Common myeloid progenitor, CD34-positive (primary cell): ENCODE data around the gene ZNF423.

Experiments
- CTCF ChIA-PET: fragments of 350-600 bp; sonication (Branson Sonifier 250); formaldehyde crosslinking; loops from one replicate; lab custom pipeline; 2021; ENCODE audit warnings: antibody characterized with exemption; lab: Charles Lee
- POLR2A ChIA-PET: fragments of 350-600 bp; sonication (Branson Sonifier 250); formaldehyde crosslinking; loops from one replicate; lab custom pipeline; 2021; ENCODE audit warnings: antibody characterized with exemption; lab: Charles Lee
- DNase-seq, 3 donors: peaks; one replicate each; pipeline versions ENCODE4 v3.0.0 to v3.0.0-alpha.2; 2013
- H3K27ac ChIP-seq, 2 experiments: 1 replicate in 1 of 2; 2 replicates in 1 of 2; pipeline ENCODE4 v1.7.0; 2013; ENCODE audit warnings: inconsistent platforms in 2 of 2, low read length in 2 of 2, mild to moderate bottlenecking in 2 of 2, low read depth in 1 of 2, moderate library complexity in 1 of 2; ENCODE audit not compliant: severe bottlenecking in 2 of 2, insufficient read depth in 1 of 2, poor library complexity in 1 of 2
- H3K27me3 ChIP-seq, 5 experiments: replicated peaks in 2 of 5; 1 replicate in 3 of 5; 2 replicates in 2 of 5; pipeline versions ENCODE4 v1.6.1 to v1.7.0; 2013; ENCODE audit warnings: low read length in 4 of 5, mild to moderate bottlenecking in 2 of 5, moderate library complexity in 2 of 5, inconsistent platforms in 1 of 5; ENCODE audit not compliant: insufficient read depth in 5 of 5, control insufficient read depth in 4 of 5
- H3K36me3 ChIP-seq, 4 experiments: 1 replicate in 2 of 4; 2 replicates in 2 of 4; pipeline versions ENCODE4 v1.6.1 to v1.7.0; 2013; ENCODE audit warnings: low read length in 3 of 4, control low read depth in 1 of 4, mild to moderate bottlenecking in 1 of 4; ENCODE audit not compliant: control insufficient read depth in 4 of 4, insufficient read depth in 4 of 4
- H3K4me1 ChIP-seq, 4 experiments: 1 replicate in 3 of 4; 2 replicates in 1 of 4; pipeline versions ENCODE4 v1.6.1 to v1.7.1; 2013; ENCODE audit warnings: low read length in 3 of 4, mild to moderate bottlenecking in 3 of 4, control low read depth in 1 of 4, inconsistent platforms in 1 of 4, moderate library complexity in 1 of 4; ENCODE audit not compliant: control insufficient read depth in 4 of 4, insufficient read depth in 4 of 4; ENCODE audit errors: control extremely low read depth in 1 of 4
- H3K4me3 ChIP-seq, 7 experiments: 1 replicate in 4 of 7; 2 replicates in 3 of 7; pipeline versions ENCODE4 v1.5.1 to v1.7.0; 2013; ENCODE audit warnings: mild to moderate bottlenecking in 7 of 7, low read length in 6 of 7, moderate library complexity in 6 of 7, inconsistent platforms in 2 of 7, low read depth in 2 of 7, control low read depth in 1 of 7; ENCODE audit not compliant: insufficient read depth in 4 of 7, control insufficient read depth in 1 of 7; ENCODE audit errors: extremely low read depth in 1 of 7
- H3K9me3 ChIP-seq, 5 experiments: 1 replicate in 4 of 5; 2 replicates in 1 of 5; pipeline versions ENCODE4 v1.6.1 to v1.7.1; 2013; ENCODE audit warnings: low read length in 4 of 5, mild to moderate bottlenecking in 2 of 5, inconsistent platforms in 1 of 5, low read depth in 1 of 5, moderate library complexity in 1 of 5; ENCODE audit not compliant: control insufficient read depth in 4 of 5, insufficient read depth in 2 of 5; ENCODE audit errors: control extremely low read depth in 1 of 5
- WGBS: methylation state at CpG from one replicate; pipeline ENCODE4 v1.1.5; 2013; ENCODE audit not compliant: insufficient coverage; 5-methylcytosine and 5-hydroxymethylcytosine counted together

Gene ZNF423

DNA sequence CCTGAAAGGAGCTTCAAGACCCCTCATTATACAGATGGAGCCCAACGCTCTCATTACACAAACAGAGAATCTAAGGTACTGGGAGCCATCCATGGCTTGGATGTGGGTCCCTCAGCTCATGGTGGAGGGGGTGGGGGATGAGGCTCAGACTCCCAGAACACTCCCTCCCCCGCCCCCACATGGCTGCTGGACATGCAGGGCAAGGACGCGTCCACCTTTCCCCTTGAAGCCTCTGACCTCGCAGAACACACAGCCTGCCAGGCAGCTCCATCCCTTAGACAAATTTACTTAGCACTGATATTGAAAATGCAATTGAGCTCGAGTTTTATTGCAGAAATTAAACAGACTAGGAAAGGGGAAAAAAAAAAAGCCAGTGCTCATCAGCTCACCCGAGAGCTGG is 203.9 kb downstream of the ZNF423 start:
- Histone ChIP-seq H3K4me3 (no peak overlapping the region), H3K36me3 (no peaks in the 10 kb centered on the region), H3K9me3 (peaks cover 2 to 18% (median 6%) of the 10 kb centered on the region in 5 experiments), H3K4me1 (peaks cover 0 to 3% (median 0%) of the 10 kb centered on the region in 4 experiments), H3K27ac (no peak overlapping the region), H3K27me3 (peaks cover 0 to 4% (median 0%) of the 10 kb centered on the region in 5 experiments)
- DNase-seq: no peak
- ChIA-PET CTCF (interaction anchor here (1.5 to 2.3 kb wide), 2 partner anchors 8 to 11 kb away, joined by 7 read pairs; no protein-coding TSS in a partner anchor), POLR2A (no interaction called here)
- 91% methylated on average over 6 of the region's 7 CpGs for WGBS

DNA sequence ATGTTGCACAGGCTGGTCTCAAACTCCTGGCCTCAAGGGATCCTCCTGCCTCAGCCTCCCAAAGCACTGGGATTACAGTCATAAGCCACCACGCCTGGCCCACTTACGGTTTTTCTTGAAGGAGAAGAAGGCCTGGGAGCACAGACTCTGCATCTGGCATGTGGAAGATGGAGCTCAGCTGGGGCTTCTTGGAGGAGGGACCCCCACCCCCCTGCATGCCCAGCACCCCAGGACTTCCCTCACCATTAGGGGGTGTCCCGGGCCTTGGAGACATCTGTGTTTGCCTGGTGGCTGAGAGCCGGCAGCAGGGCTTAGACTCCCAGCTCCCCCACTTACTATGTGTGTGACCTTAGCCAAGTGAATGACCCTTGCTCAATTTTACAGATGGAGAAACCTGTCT is 204.7 kb downstream of the ZNF423 start:
- DNase-seq: no peak
- Histone ChIP-seq H3K36me3 (no peaks in the 10 kb centered on the region), H3K4me1 (peaks cover 0 to 3% (median 0%) of the 10 kb centered on the region in 4 experiments), H3K27ac (no peak overlapping the region), H3K9me3 (peaks cover 2 to 24% (median 9%) of the 10 kb centered on the region in 5 experiments), H3K27me3 (peaks cover 0 to 4% (median 0%) of the 10 kb centered on the region in 5 experiments), H3K4me3 (no peak overlapping the region)
- ChIA-PET POLR2A (no interaction called here), CTCF (interaction anchor here (1.5 to 2.3 kb wide), 2 partner anchors 8 to 12 kb away, joined by 7 read pairs; no protein-coding TSS in a partner anchor)
- WGBS: 76% methylated on average over 3 of the region's 4 CpGs

DNA sequence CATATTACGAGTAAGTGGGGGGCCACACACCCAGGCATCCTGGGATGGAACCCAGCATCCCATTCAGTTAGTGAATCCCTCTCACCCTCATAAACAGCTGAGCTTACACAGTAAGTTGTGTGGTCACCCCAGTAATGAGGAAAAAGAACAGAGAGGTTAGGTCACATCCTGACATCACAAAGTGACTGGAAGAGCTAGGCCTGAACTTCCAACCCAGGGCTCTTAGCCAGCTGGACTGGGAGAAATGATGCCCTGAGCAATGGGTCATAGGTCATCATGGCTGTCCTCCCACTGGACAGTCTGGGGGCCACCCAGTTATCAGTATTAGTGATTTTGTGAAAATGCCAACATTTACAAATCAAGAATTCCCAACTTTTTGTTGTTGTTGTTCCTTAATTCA is 205.3 kb downstream of the ZNF423 start:
- H3K4me1 ChIP-seq: peaks cover 0 to 3% (median 0%) of the 10 kb centered on the region in 4 experiments
- DNase-seq: no peak
- no CpG with 5 or more reads among the region's 1 CpG for WGBS
- H3K27me3 ChIP-seq: peaks cover 0 to 4% (median 0%) of the 10 kb centered on the region in 5 experiments
- ChIA-PET POLR2A (no interaction called here), CTCF (no interaction called here)
- H3K4me3 ChIP-seq: no peak overlapping the region
- no peaks in the 10 kb centered on the region for H3K36me3 ChIP-seq
- peaks cover 2 to 29% (median 12%) of the 10 kb centered on the region in 5 experiments for H3K9me3 ChIP-seq
- no peak overlapping the region for H3K27ac ChIP-seq

DNA sequence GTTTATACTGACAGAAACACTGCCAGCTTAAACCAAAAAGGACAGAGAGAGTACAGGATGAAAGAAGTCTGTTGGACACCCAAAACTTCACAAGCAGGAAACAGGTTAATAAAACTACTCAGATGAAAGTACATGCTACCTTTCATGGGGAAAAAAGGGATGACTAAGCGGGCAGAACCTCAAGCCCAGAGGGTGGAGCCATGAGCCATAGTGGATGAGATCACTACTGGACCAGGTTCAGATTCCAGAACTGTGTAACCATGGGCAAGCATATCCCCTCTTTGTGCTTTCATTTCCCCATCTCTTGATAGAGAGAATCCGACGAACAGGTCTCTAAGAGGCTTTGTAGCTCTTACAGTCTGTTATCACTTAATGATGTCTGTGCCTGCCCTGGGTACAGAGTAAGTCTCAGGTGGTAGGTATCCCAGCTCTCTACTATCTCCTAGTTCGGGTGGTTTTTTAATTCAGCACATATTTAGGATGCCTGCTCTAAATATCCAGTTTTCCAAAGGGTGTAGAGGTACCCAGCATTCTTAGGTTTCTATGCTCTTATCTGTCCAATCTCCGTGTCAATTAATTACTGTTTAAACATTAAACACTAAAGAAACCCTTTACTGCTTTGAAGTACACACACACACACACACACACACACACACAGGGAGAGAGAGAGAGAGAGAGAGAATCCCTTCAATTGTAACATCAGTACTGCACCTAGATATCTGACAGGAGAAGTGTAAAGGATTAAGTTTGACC is 206.7 kb downstream of the ZNF423 start:
- no peaks in the 10 kb centered on the region for H3K36me3 ChIP-seq
- peaks cover 2 to 34% (median 12%) of the 10 kb centered on the region in 5 experiments for H3K9me3 ChIP-seq
- H3K27me3 ChIP-seq: peaks cover 0 to 4% (median 0%) of the 10 kb centered on the region in 5 experiments
- WGBS: 94% methylated on average over 4 of the region's 5 CpGs
- CTCF ChIA-PET: interaction anchor here (0.7 kb wide), 1 partner anchor 957 kb away, joined by 3 read pairs; no protein-coding TSS in a partner anchor
- POLR2A ChIA-PET: interaction anchor here (0.7 kb wide), 1 partner anchor 12 kb away, joined by 3 read pairs; no protein-coding TSS in a partner anchor
- H3K4me3 ChIP-seq: no peak overlapping the region
- H3K27ac ChIP-seq: no peak overlapping the region
- peaks cover 0 to 3% (median 0%) of the 10 kb centered on the region in 4 experiments for H3K4me1 ChIP-seq
- no peak for DNase-seq

DNA sequence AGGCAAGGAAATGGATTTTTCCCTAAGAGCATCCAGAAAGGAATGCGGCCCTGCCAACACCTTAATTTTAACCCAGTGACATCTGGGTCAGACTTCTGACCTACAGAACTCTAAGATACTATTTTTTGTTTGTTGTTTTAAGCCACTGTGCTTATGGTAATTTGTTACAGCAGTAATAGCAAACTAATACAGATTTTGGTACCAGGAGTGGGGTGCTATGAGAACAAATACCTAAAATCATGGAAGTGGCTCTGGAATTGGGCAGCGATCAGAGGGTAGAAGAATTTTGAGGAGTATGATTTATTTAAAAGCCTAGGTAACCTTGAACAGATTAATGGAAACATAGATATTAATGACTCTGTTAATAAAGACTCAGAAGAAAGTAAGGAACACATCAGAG is 208.2 kb downstream of the ZNF423 start:
- WGBS: 100% methylated on average over 1 of the region's 2 CpGs
- ChIA-PET POLR2A (no interaction called here), CTCF (no interaction called here)

DNA sequence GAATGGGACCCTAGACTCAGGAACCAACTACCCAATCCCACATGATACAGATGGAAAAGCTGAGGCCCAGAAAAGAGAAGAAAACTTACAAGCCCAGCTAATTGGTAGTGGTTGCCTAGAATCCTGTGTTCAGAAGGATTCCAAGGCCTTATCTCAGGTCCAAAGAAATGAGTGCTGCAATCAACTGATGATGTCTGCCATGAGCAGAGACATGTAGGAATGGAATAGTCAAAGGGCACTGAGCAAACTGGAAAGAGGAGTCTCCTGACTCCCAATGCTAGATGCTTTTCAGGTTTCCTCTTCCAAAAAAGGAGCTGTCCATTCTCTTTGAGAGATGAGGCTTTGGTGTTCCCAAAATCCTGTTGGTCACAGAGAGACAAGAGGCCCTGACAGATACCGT is 210.6 kb downstream of the ZNF423 start:
- H3K4me3 ChIP-seq: no peak overlapping the region
- no peak overlapping the region for H3K27ac ChIP-seq
- H3K4me1 ChIP-seq: peaks cover 0 to 8% (median 6%) of the 10 kb centered on the region in 4 experiments
- DNase-seq: no peak
- ChIA-PET CTCF (interaction anchor here (0.9 kb wide), 1 partner anchor 20 kb away, joined by 3 read pairs; no protein-coding TSS in a partner anchor), POLR2A (no interaction called here)
- H3K36me3 ChIP-seq: no peaks in the 10 kb centered on the region
- WGBS: no CpG with 5 or more reads among the region's 1 CpG
- H3K9me3 ChIP-seq: peaks cover 2 to 34% (median 12%) of the 10 kb centered on the region in 5 experiments
- H3K27me3 ChIP-seq: no peaks in the 10 kb centered on the region

More for the DNA sequence above, 208.2 kb downstream of the ZNF423 start:
- DNase-seq: no peak
- Histone ChIP-seq H3K4me3 (no peak overlapping the region), H3K27ac (no peak overlapping the region), H3K4me1 (peaks cover 0 to 6% (median 5%) of the 10 kb centered on the region in 4 experiments), H3K36me3 (no peaks in the 10 kb centered on the region), H3K27me3 (no peaks in the 10 kb centered on the region), H3K9me3 (peaks cover 2 to 34% (median 12%) of the 10 kb centered on the region in 5 experiments)

DNA sequence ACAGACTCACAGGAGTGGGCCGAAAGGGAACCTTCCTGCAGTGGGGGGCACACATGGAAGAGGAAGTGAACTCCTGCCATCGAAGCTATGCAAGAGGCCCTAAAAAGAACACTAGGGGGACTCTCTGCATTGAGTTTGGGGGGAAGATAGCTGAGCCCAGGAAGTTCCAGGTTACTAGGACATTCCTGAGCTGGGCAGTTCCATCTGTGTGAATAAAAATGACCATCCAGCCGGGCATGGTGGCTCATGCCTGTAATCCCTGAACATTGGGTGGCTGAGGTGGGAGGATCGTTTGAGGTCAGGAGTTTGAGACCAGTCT is 211.8 kb downstream of the ZNF423 start:
- no peaks in the 10 kb centered on the region for H3K36me3 ChIP-seq
- ChIA-PET CTCF (interaction anchor here (0.9 to 1.9 kb wide), 5 partner anchors 8 to 214 kb away, joined by 3 to 7 read pairs (median 3); no protein-coding TSS in a partner anchor), POLR2A (no interaction called here)
- peak; percentile 24 to 53 (median 37) for DNase-seq
- WGBS: 48% methylated on average over 4 of the region's 4 CpGs
- peaks cover 0 to 8% (median 6%) of the 10 kb centered on the region in 4 experiments for H3K4me1 ChIP-seq
- no peak overlapping the region for H3K27ac ChIP-seq
- H3K9me3 ChIP-seq: peaks cover 2 to 32% (median 12%) of the 10 kb centered on the region in 5 experiments
- H3K4me3 ChIP-seq: no peak overlapping the region
- H3K27me3 ChIP-seq: no peaks in the 10 kb centered on the region
